ENCODE results near the gene HEATR5B.

GRCh38 chr2:36973320-36973719 lies 110.9 kb downstream of the HEATR5B start:
- no peak for TF ChIP-seq CTCF (IDR thresholded peaks at IDR 0.05)
- no peak for TF ChIP-seq POLR2A (IDR thresholded peaks at IDR 0.05)
